Fibroblast of the aortic adventitia (primary cell): ENCODE measurements around the gene PLEKHJ1. TPM values are rescaled to one million over a fixed set of nuclear protein-coding genes. Genes with fewer than 3 reads are reported as not detected.

Experiments used
- DNase-seq: peaks from one replicate; pipeline ENCODE4 v3.0.0-alpha.2; 2010; ENCODE audit warnings: low read depth
- H3K4me3 ChIP-seq: 2 replicates; pipeline ENCODE4 v1.5.1; 2011; ENCODE audit warnings: low read depth, mild to moderate bottlenecking, control low read depth, low read length, moderate library complexity
- total RNA-seq: library from RNA; depleted of rRNA; stranded (reverse); fragments of >200 nt; gene quantifications from 2 replicates; pipeline ENCODE4 v1.2.3, GENCODE V29; 2012; ENCODE audit warnings: low replicate concordance
- TF ChIP-seq, protein P1 (sequence below): IDR thresholded peaks from 2 replicates; pipeline ENCODE4 v1.5.1; 2011; ENCODE audit warnings: mild to moderate bottlenecking, low read length, control low read depth, inconsistent platforms; ENCODE audit not compliant: insufficient read depth

The PLEKHJ1 gene
- total RNA-seq, 1 donor: 33.4 TPM

DNA sequence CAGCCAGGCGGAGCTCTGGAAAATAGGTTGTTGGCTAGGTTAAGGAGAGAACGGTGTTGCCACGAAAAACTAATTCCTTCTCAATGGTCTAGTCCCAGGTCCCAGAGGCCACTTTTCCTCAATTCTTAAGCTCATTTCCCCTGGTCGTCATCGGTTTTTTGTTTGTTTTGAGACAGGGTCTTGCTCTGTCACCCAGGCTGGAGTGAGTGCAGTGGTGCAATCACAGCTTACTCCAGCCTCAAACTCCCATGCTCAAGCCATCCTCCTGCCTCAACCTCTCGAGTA, 1.7 kb upstream of the PLEKHJ1 start:
- TF ChIP-seq, protein P1, sequence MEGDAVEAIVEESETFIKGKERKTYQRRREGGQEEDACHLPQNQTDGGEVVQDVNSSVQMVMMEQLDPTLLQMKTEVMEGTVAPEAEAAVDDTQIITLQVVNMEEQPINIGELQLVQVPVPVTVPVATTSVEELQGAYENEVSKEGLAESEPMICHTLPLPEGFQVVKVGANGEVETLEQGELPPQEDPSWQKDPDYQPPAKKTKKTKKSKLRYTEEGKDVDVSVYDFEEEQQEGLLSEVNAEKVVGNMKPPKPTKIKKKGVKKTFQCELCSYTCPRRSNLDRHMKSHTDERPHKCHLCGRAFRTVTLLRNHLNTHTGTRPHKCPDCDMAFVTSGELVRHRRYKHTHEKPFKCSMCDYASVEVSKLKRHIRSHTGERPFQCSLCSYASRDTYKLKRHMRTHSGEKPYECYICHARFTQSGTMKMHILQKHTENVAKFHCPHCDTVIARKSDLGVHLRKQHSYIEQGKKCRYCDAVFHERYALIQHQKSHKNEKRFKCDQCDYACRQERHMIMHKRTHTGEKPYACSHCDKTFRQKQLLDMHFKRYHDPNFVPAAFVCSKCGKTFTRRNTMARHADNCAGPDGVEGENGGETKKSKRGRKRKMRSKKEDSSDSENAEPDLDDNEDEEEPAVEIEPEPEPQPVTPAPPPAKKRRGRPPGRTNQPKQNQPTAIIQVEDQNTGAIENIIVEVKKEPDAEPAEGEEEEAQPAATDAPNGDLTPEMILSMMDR: no peak
- peak overlapping the region; percentile 84 for H3K4me3 ChIP-seq
- no peak for DNase-seq

DNA sequence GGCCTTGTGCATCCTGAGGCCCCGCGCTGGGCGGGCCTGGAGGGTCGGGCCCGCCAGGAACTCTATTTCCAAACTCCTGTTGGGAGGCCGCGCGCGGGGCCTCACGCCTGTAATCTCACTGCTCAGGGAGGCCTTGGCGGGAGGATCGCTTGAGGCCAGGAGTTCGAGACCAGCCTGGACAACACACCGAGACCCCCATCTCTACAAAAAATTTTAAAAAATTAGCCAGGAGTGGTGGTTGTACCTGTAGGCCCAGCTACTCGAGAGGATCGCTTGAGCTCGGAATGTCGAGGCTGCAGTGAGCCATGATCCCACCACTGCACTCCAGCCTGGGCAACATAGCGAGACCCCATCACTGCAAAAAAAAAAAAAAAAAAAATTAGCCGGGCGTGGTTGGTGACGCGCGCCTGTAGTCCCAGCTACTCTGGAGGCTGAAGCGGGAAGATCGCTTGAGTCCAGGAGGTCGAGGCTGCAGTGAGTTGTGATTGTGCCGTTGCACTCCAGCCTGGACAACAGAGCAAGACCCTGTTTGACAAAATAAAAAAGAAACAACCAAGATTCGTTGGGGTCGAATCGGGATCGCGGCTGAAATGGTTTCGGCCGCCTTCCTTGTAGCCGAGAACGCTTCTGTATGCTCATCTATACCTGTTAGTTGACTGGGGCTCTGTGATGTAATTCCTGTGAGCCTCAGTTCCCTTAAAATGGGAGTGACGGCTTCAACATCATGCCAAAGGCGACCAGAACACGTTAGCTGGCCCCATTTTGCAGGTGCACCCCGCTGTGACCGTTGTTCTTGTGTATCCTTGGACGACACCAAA, 1.1 kb upstream of the PLEKHJ1 start:
- no peak for DNase-seq
- H3K4me3 ChIP-seq: peak overlapping the region; percentile 84
- TF ChIP-seq, protein P1: no peak

GRCh38 chr19:2236064-2236313, 140 bp downstream of the PLEKHJ1 start:
- TF ChIP-seq, protein P1: no peak
- DNase-seq: no peak
- H3K4me3 ChIP-seq: peak overlapping the region; percentile 84

DNA sequence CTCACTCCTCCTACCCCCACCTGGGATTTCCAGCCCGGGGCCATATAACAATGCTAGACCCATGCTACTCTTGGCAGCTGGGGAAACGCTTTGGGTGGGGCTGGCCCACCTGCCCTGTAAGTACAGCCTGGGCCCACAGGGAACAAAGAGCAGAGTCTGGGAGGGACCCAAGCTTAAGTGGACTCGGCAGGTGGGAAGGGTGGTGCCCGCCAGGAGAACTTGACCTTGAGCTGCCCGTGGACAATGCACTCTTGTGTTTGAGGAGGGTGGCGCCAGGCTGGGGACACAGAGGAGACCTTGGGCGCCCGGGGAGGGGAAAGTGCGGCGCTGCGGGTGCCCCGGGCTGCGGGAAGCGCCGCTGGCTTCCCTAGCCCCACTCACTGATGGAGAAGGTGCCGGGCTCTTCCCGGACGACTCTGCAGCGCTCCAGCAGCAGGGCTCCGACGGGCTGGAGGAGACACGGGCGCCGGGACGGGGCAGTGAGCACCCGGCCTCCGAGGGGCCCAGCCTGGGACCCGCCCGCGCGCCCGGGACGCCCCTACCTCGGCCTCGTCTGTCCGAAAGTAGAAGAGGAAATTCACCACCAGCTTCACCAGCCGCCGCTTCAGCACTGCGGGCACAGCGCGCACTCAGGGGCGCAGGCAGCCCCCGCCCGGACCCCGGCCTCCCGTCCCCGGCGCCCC, 607 bp downstream of the PLEKHJ1 start:
- peak overlapping the region; percentile 84 for H3K4me3 ChIP-seq
- DNase-seq: no peak
- TF ChIP-seq, protein P1: no peak

DNA sequence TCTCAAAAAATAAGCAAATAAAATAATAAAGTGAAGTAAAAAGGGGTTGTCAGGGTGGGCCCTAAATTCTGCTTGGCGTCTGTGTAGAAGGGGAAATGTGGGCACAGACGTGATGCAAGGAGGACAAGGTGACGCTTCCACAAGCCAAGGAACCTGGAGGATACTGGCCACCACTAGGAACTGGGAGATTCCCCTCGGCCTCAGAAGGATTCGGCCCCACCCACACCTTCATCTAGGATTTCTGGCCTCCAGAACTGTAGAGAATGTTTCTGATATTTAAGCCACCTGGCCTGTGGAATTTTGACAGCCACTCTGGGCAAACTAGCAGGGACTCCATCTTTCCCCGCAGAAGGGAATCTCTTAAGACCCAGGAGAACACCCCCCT, 1.1 kb downstream of the PLEKHJ1 start:
- peak overlapping the region; percentile 84 for H3K4me3 ChIP-seq
- TF ChIP-seq, protein P1: no peak
- DNase-seq: no peak

DNA sequence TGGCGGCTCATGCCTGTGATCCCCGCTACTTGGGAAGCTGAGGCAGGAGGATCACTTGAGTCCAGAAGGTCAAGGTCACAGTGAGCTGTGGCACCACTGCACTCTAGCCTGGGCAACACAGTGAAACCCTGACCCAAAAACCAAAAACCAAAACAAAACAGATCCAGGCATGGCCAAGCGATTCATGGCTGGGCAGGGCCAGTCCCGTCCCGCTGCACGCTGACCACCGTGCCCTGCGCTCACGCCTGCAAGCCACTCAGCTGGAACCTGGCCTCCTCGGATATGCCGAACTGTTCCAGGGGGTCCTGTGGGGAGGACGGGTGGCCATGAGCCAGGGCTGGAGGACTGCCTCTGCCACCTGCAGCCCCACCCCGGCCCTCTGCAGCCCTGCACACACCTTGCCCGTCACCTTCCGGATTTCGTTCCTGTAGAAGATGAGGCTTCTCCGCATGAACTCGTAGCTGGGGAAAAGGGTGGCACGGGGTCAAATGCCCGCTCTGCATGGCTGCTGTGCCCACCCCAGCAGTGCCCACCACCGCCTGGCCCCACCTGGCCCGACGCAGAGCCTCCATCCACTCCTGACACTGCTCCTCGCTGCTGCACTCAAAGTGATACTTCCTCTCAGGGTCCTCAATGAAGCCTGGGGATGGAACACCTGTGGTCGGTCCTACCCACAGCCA, 2.4 kb downstream of the PLEKHJ1 start:
- TF ChIP-seq, protein P1: no peak
- DNase-seq: no peak

More for the DNA sequence above, 2.4 kb downstream of the PLEKHJ1 start:
- no peak overlapping the region for H3K4me3 ChIP-seq
